IMR-90 (cell line): Measurements from ENCODE around the gene ZBTB47. TPM values are rescaled to one million over a fixed set of nuclear protein-coding genes. Genes with fewer than 3 reads are reported as not detected.
A peak's percentile ranks its signal among the peaks of the same experiment; 100 is the strongest.

Experiments used
- ATAC-seq: fragments of 200-7000 bp; cut with Tn5 transposase; 2 replicates; pipeline ENCODE4 v1.9.1; 2020; ENCODE audit warnings: low read depth, mild to moderate bottlenecking, moderate library complexity
- BruUV-seq: library from RNA; stranded (reverse); fragments of 400-500 nt; replicated peaks from 2 replicates; lab custom pipeline; 2021; lab: Mats Ljungman, UMichigan
- CTCF ChIA-PET: fragments of 300-600 bp; formaldehyde crosslinking; extraction: SDS; loops from one replicate; lab custom pipeline; 2021; ENCODE audit warnings: antibody characterized with exemption; lab: Yijun Ruan, JAX
- POLR2A ChIA-PET: fragments of 300-600 bp; sonication (Branson Sonifier 250); formaldehyde crosslinking; loops from one replicate; lab custom pipeline; 2022; ENCODE audit warnings: antibody characterized with exemption; ENCODE audit not compliant: unreplicated experiment; lab: Charles Lee
- DNase-seq: peaks from one replicate; pipeline ENCODE4 v3.0.0; 2013
- H2AFZ ChIP-seq: replicated peaks from 2 replicates; pipeline ENCODE3; 2013; ENCODE audit warnings: low read length, mild to moderate bottlenecking; ENCODE audit not compliant: poor library complexity
- H2AK5ac ChIP-seq: 2 replicates; pipeline ENCODE4 v1.6.1; 2013; ENCODE audit warnings: low read depth, low read length, inconsistent platforms
- H2AK9ac ChIP-seq: replicated peaks from 2 replicates; pipeline ENCODE3; 2013; ENCODE audit warnings: mild to moderate bottlenecking, low read depth, low read length, moderate library complexity; ENCODE audit not compliant: poor library complexity
- H2BK120ac ChIP-seq: 2 replicates; pipeline ENCODE4 v1.6.1; 2013; ENCODE audit warnings: low read depth, low read length, inconsistent platforms
- H2BK15ac ChIP-seq: 3 replicates; pipeline ENCODE4 v1.6.1; 2013; ENCODE audit warnings: low read depth, low read length, inconsistent platforms
- H2BK20ac ChIP-seq: 2 replicates; pipeline ENCODE4 v1.6.1; 2013; ENCODE audit warnings: low read depth, mild to moderate bottlenecking, inconsistent platforms, low read length, moderate library complexity
- H2BK5ac ChIP-seq: 2 replicates; pipeline ENCODE4 v1.6.1; 2013; ENCODE audit warnings: mild to moderate bottlenecking, low read depth, low read length, inconsistent platforms; ENCODE audit not compliant: poor library complexity, severe bottlenecking
- H3K14ac ChIP-seq: replicated peaks from 2 replicates; pipeline ENCODE4 v1.6.1; 2013; ENCODE audit warnings: low read depth, low read length, inconsistent platforms
- H3K18ac ChIP-seq: 2 replicates; pipeline ENCODE4 v1.6.1; 2013; ENCODE audit warnings: low read depth, low read length, control low read depth
- H3K23ac ChIP-seq: 2 replicates; pipeline ENCODE4 v1.6.1; 2013; ENCODE audit warnings: low read depth, low read length, inconsistent platforms
- H3K27ac ChIP-seq: 2 replicates; pipeline ENCODE4 v1.5.1; 2013; ENCODE audit warnings: mild to moderate bottlenecking, control low read depth, low read length; ENCODE audit not compliant: insufficient read depth
- H3K27me3 ChIP-seq: 2 replicates; pipeline ENCODE4 v1.6.1; 2013; ENCODE audit warnings: low read length; ENCODE audit not compliant: control insufficient read depth, insufficient read depth
- H3K36me3 ChIP-seq: 2 replicates; pipeline ENCODE4 v1.6.1; 2013; ENCODE audit warnings: low read length, mixed read lengths; ENCODE audit not compliant: control insufficient read depth, insufficient read depth
- H3K4ac ChIP-seq: 2 replicates; pipeline ENCODE4 v1.6.1; 2013; ENCODE audit warnings: low read depth, low read length, inconsistent platforms
- H3K4me1 ChIP-seq: 2 replicates; pipeline ENCODE4 v1.6.1; 2013; ENCODE audit warnings: low read length, mixed read lengths; ENCODE audit not compliant: control insufficient read depth, insufficient read depth
- H3K4me2 ChIP-seq: 2 replicates; pipeline ENCODE4 v1.6.1; 2013; ENCODE audit warnings: low read depth, mild to moderate bottlenecking, control low read depth, low read length, moderate library complexity
- H3K4me3 ChIP-seq: 2 replicates; pipeline ENCODE4 v1.5.1; 2013; ENCODE audit warnings: low read depth, mild to moderate bottlenecking, control low read depth, low read length, moderate library complexity; ENCODE audit not compliant: insufficient read depth
- H3K56ac ChIP-seq: 2 replicates; pipeline ENCODE4 v1.6.1; 2013; ENCODE audit warnings: low read length, inconsistent platforms; ENCODE audit not compliant: insufficient read depth; ENCODE audit errors: extremely low read depth
- H3K79me1 ChIP-seq, 2 experiments: 2 replicates each; pipeline ENCODE4 v1.6.1; 2013; ENCODE audit warnings: low read length in 2 of 2, inconsistent platforms in 1 of 2, low read depth in 1 of 2
- H3K9ac ChIP-seq: 2 replicates; pipeline ENCODE4 v1.6.1; 2013; ENCODE audit warnings: low read depth, low read length, control low read depth
- H3K9me1 ChIP-seq: 2 replicates; pipeline ENCODE4 v1.6.1; 2013; ENCODE audit warnings: low read length, inconsistent platforms; ENCODE audit not compliant: insufficient read depth
- H3K9me3 ChIP-seq: 2 replicates; pipeline ENCODE4 v1.6.1; 2013; ENCODE audit warnings: low read length; ENCODE audit not compliant: control insufficient read depth, insufficient read depth
- H4K20me1 ChIP-seq: 2 replicates; pipeline ENCODE4 v1.6.1; 2013; ENCODE audit warnings: low read length, inconsistent platforms; ENCODE audit not compliant: insufficient read depth
- H4K5ac ChIP-seq: 2 replicates; pipeline ENCODE4 v1.6.1; 2013; ENCODE audit warnings: mild to moderate bottlenecking, low read depth, low read length, control low read depth
- H4K8ac ChIP-seq, 2 experiments: 2 replicates each; pipeline ENCODE4 v1.6.1; 2013; ENCODE audit warnings: low read depth in 2 of 2, low read length in 2 of 2, control low read depth in 1 of 2, inconsistent platforms in 1 of 2
- H4K91ac ChIP-seq: 2 replicates; pipeline ENCODE4 v1.6.1; 2013; ENCODE audit warnings: low read depth, low read length, inconsistent platforms; ENCODE audit not compliant: insufficient read depth
- BHLHE40 ChIP-seq: fragments of 150-350 bp; IDR thresholded peaks from 2 replicates; pipeline ENCODE4 v1.6.1; 2016; ENCODE audit warnings: mild to moderate bottlenecking, low read depth, low read length
- CHD1 ChIP-seq: IDR thresholded peaks from 2 replicates; pipeline ENCODE4 v1.6.1; 2012; ENCODE audit warnings: low read depth, low read length, improper control_type of control experiment
- FOS ChIP-seq: fragments of 150-350 bp; IDR thresholded peaks from 2 replicates; pipeline ENCODE4 v1.6.1; 2016; ENCODE audit warnings: low read depth, low read length
- MAFK ChIP-seq: IDR thresholded peaks from 2 replicates; pipeline ENCODE4 v1.6.1; 2012; ENCODE audit warnings: low read depth, low read length, improper control_type of control experiment
- MAZ ChIP-seq: IDR thresholded peaks from 2 replicates; pipeline ENCODE4 v1.6.1; 2012; ENCODE audit warnings: low read depth, mild to moderate bottlenecking, low read length, improper control_type of control experiment, moderate library complexity, borderline replicate concordance
- MXI1 ChIP-seq: IDR thresholded peaks from 2 replicates; pipeline ENCODE4 v1.6.1; 2012; ENCODE audit warnings: low read depth, mild to moderate bottlenecking, low read length, moderate library complexity, borderline replicate concordance
- NFE2L2 ChIP-seq: fragments of 150-350 bp; IDR thresholded peaks from 2 replicates; pipeline ENCODE4 v1.6.1; 2016; ENCODE audit warnings: low read depth, mild to moderate bottlenecking, low read length
- POLR2A ChIP-seq: IDR thresholded peaks from 2 replicates; pipeline ENCODE4 v1.6.1; 2012; ENCODE audit warnings: mild to moderate bottlenecking, low read depth, low read length
- RAD21 ChIP-seq: IDR thresholded peaks from 2 replicates; pipeline ENCODE4 v1.6.1; 2012; ENCODE audit warnings: low read length, improper control_type of control experiment
- RCOR1 ChIP-seq: IDR thresholded peaks from 2 replicates; pipeline ENCODE4 v1.6.1; 2012; ENCODE audit warnings: mild to moderate bottlenecking, low read length, improper control_type of control experiment; ENCODE audit not compliant: insufficient replicate concordance
- RFX5 ChIP-seq: IDR thresholded peaks from 2 replicates; pipeline ENCODE4 v1.8.0; 2012; ENCODE audit warnings: low read depth, mild to moderate bottlenecking, low read length, moderate library complexity
- SMC3 ChIP-seq: fragments of 150-350 bp; IDR thresholded peaks from 2 replicates; pipeline ENCODE4 v1.6.1; 2016; ENCODE audit warnings: low read depth, mild to moderate bottlenecking, antibody characterized with exemption, low read length, moderate library complexity
- WGBS, 2 experiments: methylation state at CpG; one replicate each; pipeline versions ENCODE4 v1.1.5 to v1.1.7; 2013; ENCODE audit warnings: missing lambda C conversion rate in 2 of 2; ENCODE audit not compliant: insufficient read length in 1 of 2; ENCODE audit errors: extremely low coverage in 2 of 2; 5-methylcytosine and 5-hydroxymethylcytosine counted together
- dilution Hi-C: fragments of 300-500 bp; cut with HindIII; formaldehyde crosslinking; loops from one replicate; pipeline ENCODE4 v1.14.3; 2018; ENCODE audit warnings: low sequenced_read_pairs; ENCODE audit not compliant: unreplicated experiment
- in situ Hi-C: fragments of 300-500 bp; cut with MboI; formaldehyde crosslinking; loops from 3 replicates; pipeline ENCODE4 v1.14.3; 2019; ENCODE audit warnings: low sequenced_read_pairs, inconsistent platforms, mixed read lengths
- intact Hi-C: fragments of 100-400 bp; cut with micrococcal nuclease; formaldehyde crosslinking; loops from 2 replicates; pipeline ENCODE4 v1.10.0; 2022
- polyA plus RNA-seq, 3 experiments: library from polyadenylated mRNA; depleted of rRNA; stranded (reverse); fragments of >200 nt; gene quantifications; 2 replicates each; pipeline ENCODE4 v1.2.3, GENCODE V29; 2012; ENCODE audit warnings: low replicate concordance in 1 of 3
- total RNA-seq: library from RNA; depleted of rRNA; stranded (reverse); fragments of >200 nt; gene quantifications from 2 replicates; pipeline ENCODE4 v1.2.3, GENCODE V29; 2012
- TF ChIP-seq, protein P1 (sequence below): fragments of 150-350 bp; IDR thresholded peaks from 2 replicates; pipeline ENCODE4 v1.6.1; 2017; ENCODE audit warnings: mild to moderate bottlenecking, antibody characterized with exemption, low read length, low read depth
- TF ChIP-seq, protein P2 (sequence below): conservative IDR thresholded peaks from 2 replicates; pipeline ENCODE4 v1.5.1; 2012; ENCODE audit warnings: mild to moderate bottlenecking, low read depth, low read length, improper control_type of control experiment
- TF ChIP-seq, protein P3 (sequence below): fragments of 150-350 bp; IDR thresholded peaks from 2 replicates; pipeline ENCODE4 v1.6.1; 2016; ENCODE audit warnings: low read depth, mild to moderate bottlenecking, low read length, moderate library complexity, borderline replicate concordance

ZBTB47 gene
- total and polyA plus RNA-seq, 2 of the 4 experiments (the other 2 are of a cell fraction) = 10.9 to 16.8 TPM

DNA sequence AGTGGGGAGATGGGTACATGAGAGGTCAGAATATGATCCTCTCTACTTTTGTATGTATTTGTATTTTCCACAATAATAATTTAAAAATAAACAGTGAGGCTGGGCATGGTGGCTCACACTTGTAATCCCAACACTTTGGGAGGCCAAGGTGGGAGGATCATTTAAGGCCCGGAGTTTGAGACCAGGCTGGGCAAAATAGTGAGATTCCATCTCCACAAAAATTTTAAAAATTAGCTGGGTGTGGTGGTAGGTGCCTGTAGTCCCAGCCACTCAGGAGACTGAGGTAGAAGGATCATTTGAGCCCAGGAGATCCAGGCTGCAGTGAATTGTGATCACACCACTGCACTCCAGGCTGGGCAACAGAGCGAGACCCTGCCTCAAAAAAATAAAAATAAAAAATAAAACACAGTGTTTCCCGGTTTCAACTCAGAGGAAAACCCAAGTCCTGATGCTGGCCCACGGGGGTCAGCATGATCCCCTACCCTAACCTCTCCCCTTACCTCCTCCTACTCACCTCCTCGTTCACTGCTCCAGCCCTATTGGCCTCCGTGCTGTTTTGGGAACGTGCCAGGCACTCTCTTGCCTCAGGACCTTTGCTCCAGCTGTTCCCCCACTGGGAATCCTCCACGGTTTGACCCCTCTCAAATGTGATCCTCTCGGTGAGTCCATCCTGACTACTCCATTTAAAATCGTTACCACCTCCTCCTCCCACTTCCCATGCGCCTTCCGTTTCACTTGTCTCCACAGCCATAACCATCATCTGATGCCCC is 29.0 kb downstream of the ZBTB47 start:
- ChIA-PET POLR2A (no interaction called here), CTCF (interaction anchor here (0.6 kb wide), 1 partner anchor 44 kb away, joined by 4 read pairs; no protein-coding TSS in a partner anchor)
- no peak overlapping the region for H4K91ac ChIP-seq
- H3K4me1 ChIP-seq = peaks cover 7% of the 10 kb centered on the region
- no peak overlapping the region for H3K23ac ChIP-seq
- BruUV-seq = no TSS peak
- no peak overlapping the region for H4K5ac ChIP-seq
- no peak overlapping the region for H3K14ac ChIP-seq
- H3K4ac ChIP-seq = no peak overlapping the region
- no peak overlapping the region for H2AFZ ChIP-seq
- peaks cover 16% of the 10 kb centered on the region for H3K27me3 ChIP-seq
- H3K79me1 ChIP-seq = no peaks in the 10 kb centered on the region
- H3K36me3 ChIP-seq = no peaks in the 10 kb centered on the region
- ATAC-seq (no peak), DNase-seq (no peak)
- H3K4me3 ChIP-seq = no peak overlapping the region
- 72% methylated on average over 8 of the region's 12 CpGs; no CpG with 5 or more reads in 1 of the 2 experiments for WGBS, 2 experiments
- no peaks in the 10 kb centered on the region; the same call in 1 of the 2 replicates for H4K20me1 ChIP-seq
- no peak overlapping the region for H2BK5ac ChIP-seq
- H3K18ac ChIP-seq = no peak overlapping the region
- dilution Hi-C loops (no loop called here), intact Hi-C loops (no loop called here), in situ Hi-C loops (no loop called here)
- H3K9me3 ChIP-seq = peaks cover 7% of the 10 kb centered on the region
- H3K9ac ChIP-seq = no peak overlapping the region
- H2BK20ac ChIP-seq = peak overlapping the region; percentile 8; the same call in 1 of the 2 replicates
- no peak overlapping the region for H2BK120ac ChIP-seq
- H3K9me1 ChIP-seq = peaks cover 6% of the 10 kb centered on the region
- H3K27ac ChIP-seq = no peak overlapping the region
- no peak overlapping the region for H3K4me2 ChIP-seq
- H4K8ac ChIP-seq = no peak overlapping the region
- no peak overlapping the region for H3K56ac ChIP-seq
- no peak overlapping the region for H2AK5ac ChIP-seq
- H2AK9ac ChIP-seq = no peak overlapping the region
- 0 out of 3 replicates have a peak overlapping the region, but pooled peaks have one; percentile 54 for H2BK15ac ChIP-seq
- TF ChIP-seq, protein P1, sequence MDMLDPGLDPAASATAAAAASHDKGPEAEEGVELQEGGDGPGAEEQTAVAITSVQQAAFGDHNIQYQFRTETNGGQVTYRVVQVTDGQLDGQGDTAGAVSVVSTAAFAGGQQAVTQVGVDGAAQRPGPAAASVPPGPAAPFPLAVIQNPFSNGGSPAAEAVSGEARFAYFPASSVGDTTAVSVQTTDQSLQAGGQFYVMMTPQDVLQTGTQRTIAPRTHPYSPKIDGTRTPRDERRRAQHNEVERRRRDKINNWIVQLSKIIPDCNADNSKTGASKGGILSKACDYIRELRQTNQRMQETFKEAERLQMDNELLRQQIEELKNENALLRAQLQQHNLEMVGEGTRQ = no peak
- no peak for TF ChIP-seq BHLHE40
- TF ChIP-seq, protein P2, sequence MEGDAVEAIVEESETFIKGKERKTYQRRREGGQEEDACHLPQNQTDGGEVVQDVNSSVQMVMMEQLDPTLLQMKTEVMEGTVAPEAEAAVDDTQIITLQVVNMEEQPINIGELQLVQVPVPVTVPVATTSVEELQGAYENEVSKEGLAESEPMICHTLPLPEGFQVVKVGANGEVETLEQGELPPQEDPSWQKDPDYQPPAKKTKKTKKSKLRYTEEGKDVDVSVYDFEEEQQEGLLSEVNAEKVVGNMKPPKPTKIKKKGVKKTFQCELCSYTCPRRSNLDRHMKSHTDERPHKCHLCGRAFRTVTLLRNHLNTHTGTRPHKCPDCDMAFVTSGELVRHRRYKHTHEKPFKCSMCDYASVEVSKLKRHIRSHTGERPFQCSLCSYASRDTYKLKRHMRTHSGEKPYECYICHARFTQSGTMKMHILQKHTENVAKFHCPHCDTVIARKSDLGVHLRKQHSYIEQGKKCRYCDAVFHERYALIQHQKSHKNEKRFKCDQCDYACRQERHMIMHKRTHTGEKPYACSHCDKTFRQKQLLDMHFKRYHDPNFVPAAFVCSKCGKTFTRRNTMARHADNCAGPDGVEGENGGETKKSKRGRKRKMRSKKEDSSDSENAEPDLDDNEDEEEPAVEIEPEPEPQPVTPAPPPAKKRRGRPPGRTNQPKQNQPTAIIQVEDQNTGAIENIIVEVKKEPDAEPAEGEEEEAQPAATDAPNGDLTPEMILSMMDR = no peak
- no peak for TF ChIP-seq CHD1
- no peak for TF ChIP-seq MAFK
- no peak for TF ChIP-seq MXI1
- TF ChIP-seq POLR2A = no peak
- TF ChIP-seq MAZ = no peak
- no peak for TF ChIP-seq FOS
- no peak for TF ChIP-seq RAD21
- TF ChIP-seq RFX5 = no peak
- no peak for TF ChIP-seq RCOR1
- TF ChIP-seq SMC3 = no peak
- TF ChIP-seq, protein P3, sequence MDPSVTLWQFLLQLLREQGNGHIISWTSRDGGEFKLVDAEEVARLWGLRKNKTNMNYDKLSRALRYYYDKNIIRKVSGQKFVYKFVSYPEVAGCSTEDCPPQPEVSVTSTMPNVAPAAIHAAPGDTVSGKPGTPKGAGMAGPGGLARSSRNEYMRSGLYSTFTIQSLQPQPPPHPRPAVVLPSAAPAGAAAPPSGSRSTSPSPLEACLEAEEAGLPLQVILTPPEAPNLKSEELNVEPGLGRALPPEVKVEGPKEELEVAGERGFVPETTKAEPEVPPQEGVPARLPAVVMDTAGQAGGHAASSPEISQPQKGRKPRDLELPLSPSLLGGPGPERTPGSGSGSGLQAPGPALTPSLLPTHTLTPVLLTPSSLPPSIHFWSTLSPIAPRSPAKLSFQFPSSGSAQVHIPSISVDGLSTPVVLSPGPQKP = no peak
- no peak for TF ChIP-seq NFE2L2
